ENCODE measurements around the gene CFL1.

GRCh38 chr11:65883786-65884715 lies 26.1 kb upstream of the CFL1 start:
- no peak for TF ChIP-seq CHD2 (IDR thresholded peaks at IDR 0.05; ENCODE audit: borderline replicate concordance, low read depth, low read length)
- no peak for TF ChIP-seq BACH1 (IDR thresholded peaks at IDR 0.05; ENCODE audit: borderline replicate concordance)
- TF ChIP-seq POLR2A (IDR thresholded peaks at IDR 0.05; ENCODE audit: low read depth, low read length): no peak
- TF ChIP-seq NFXL1 (IDR thresholded peaks at IDR 0.05; ENCODE audit: borderline replicate concordance): no peak
- TF ChIP-seq CTCF (IDR thresholded peaks at IDR 0.05 in 2 of 3, conservative IDR thresholded peaks at IDR 0.05 in 1 of 3; ENCODE audit: control insufficient read depth in 2 of 3, extremely low read depth in 1 of 3, insufficient read depth in 1 of 3, low read depth in 3 of 3, low read length in 3 of 3): no peak
- TF ChIP-seq SRF (IDR thresholded peaks at IDR 0.05; ENCODE audit: low read depth in 2 of 2, low read length in 2 of 2): no peak
- no peak for TF ChIP-seq KDM1A (IDR thresholded peaks at IDR 0.05; ENCODE audit: borderline replicate concordance)
- TF ChIP-seq JUND (IDR thresholded peaks at IDR 0.05; ENCODE audit: low read depth, low read length): no peak
- TF ChIP-seq POLR2AphosphoS5 (IDR thresholded peaks at IDR 0.05; ENCODE audit: low read length): no peak
- no peak for TF ChIP-seq USF2 (IDR thresholded peaks at IDR 0.05; ENCODE audit: borderline replicate concordance, low read depth, low read length)
- TF ChIP-seq ZNF207 (IDR thresholded peaks at IDR 0.05; ENCODE audit: borderline replicate concordance): no peak

All from GM12878 (cell line).